Measurements from ENCODE around the gene MCM3AP. TPM values are rescaled to one million over a fixed set of nuclear protein-coding genes. Genes with fewer than 3 reads are reported as not detected.

The MCM3AP gene
- total and polyA plus RNA-seq, 4 donors: 15.5 to 58.1 (median 33.5) TPM

- TF ChIP-seq RXRA (IDR thresholded peaks at IDR 0.05) (no peak), SP1 (IDR thresholded peaks at IDR 0.05) (no peak), FOXA1 (IDR thresholded peaks at IDR 0.05) (no peak), CTCF (IDR thresholded peaks at IDR 0.05; ENCODE audit: low read depth, low read length, missing input control) (no peak), ATF3 (IDR thresholded peaks at IDR 0.05) (no peak)
Measured at GRCh38 chr21:46253610-46254124, 31.7 kb downstream of the MCM3AP start.

GRCh38 chr21:46252840-46253239, 32.6 kb downstream of the MCM3AP start:
- Histone ChIP-seq H3K4me3 (ENCODE audit: low read depth in 1 of 3, low read length in 3 of 3) (no peak overlapping the region), H3K9me3 (ENCODE audit: control insufficient read depth in 4 of 4, low read length in 3 of 4) (no peaks in the 10 kb centered on the region)

More at GRCh38 chr21:46253610-46254124, 31.7 kb downstream of the MCM3AP start:
- Histone ChIP-seq H3K36me3 (ENCODE audit: control insufficient read depth in 4 of 4, insufficient read depth in 3 of 4, low read depth in 1 of 4, low read length in 3 of 4) (peaks cover 13 to 89% (median 64%) of the 10 kb centered on the region in 4 donors), H3K9me3 (ENCODE audit: control insufficient read depth in 4 of 4, low read length in 3 of 4) (no peaks in the 10 kb centered on the region), H3K4me1 (ENCODE audit: control insufficient read depth in 4 of 4, insufficient read depth in 4 of 4, low read length in 3 of 4) (no peaks in the 10 kb centered on the region), H3K27me3 (ENCODE audit: control insufficient read depth in 4 of 4, insufficient read depth in 4 of 4, low read length in 3 of 4) (no peaks in the 10 kb centered on the region), H3K4me3 (ENCODE audit: low read depth in 1 of 3, low read length in 3 of 3) (no peak overlapping the region), H3K9ac (ENCODE audit: low read depth in 1 of 2, low read length in 2 of 2) (no peak overlapping the region), H3K27ac (ENCODE audit: low read depth in 1 of 2, low read length in 2 of 2) (no peak overlapping the region)
- WGBS: 77% methylated on average over 8 of the region's 8 CpGs
- no peak for DNase-seq (ENCODE audit: low spot score)

More at GRCh38 chr21:46252840-46253239, 32.6 kb downstream of the MCM3AP start:
- no peak for DNase-seq (ENCODE audit: low spot score)
- Histone ChIP-seq H3K4me1 (ENCODE audit: control insufficient read depth in 4 of 4, insufficient read depth in 4 of 4, low read length in 3 of 4) (no peaks in the 10 kb centered on the region), H3K9ac (ENCODE audit: low read depth in 1 of 2, low read length in 2 of 2) (no peak overlapping the region), H3K27ac (ENCODE audit: low read depth in 1 of 2, low read length in 2 of 2) (no peak overlapping the region), H3K27me3 (ENCODE audit: control insufficient read depth in 4 of 4, insufficient read depth in 4 of 4, low read length in 3 of 4) (no peaks in the 10 kb centered on the region), H3K36me3 (ENCODE audit: control insufficient read depth in 4 of 4, insufficient read depth in 3 of 4, low read depth in 1 of 4, low read length in 3 of 4) (peaks cover 14 to 82% (median 59%) of the 10 kb centered on the region in 4 donors)
- TF ChIP-seq ATF3 (IDR thresholded peaks at IDR 0.05) (no peak), RXRA (IDR thresholded peaks at IDR 0.05) (no peak), GABPA (IDR thresholded peaks at IDR 0.05 in 1 of 2, conservative IDR thresholded peaks at IDR 0.05 in 1 of 2) (no peak), REST (IDR thresholded peaks at IDR 0.05) (no peak), HNF4A (conservative IDR thresholded peaks at IDR 0.05) (no peak)
- WGBS: 94% methylated on average over 4 of the region's 4 CpGs

All from liver (tissue), 9 donors.